Measurements from ENCODE around the gene FAM118B.

- TF ChIP-seq POLR2A (IDR thresholded peaks at IDR 0.05) (no peak), CTCF (IDR thresholded peaks at IDR 0.05) (no peak), EP300 (IDR thresholded peaks at IDR 0.05) (no peak)
Observed at GRCh38 chr11:126214441-126214840, 2.9 kb downstream of the FAM118B start.

All from tibial nerve (tissue), 4 donors.